ENCODE results near the gene EHD4. TPM values are rescaled to one million over a fixed set of nuclear protein-coding genes. Genes with fewer than 3 reads are reported as not detected.
A peak's percentile ranks its signal among the peaks of the same experiment; 100 is the strongest.

The EHD4 gene
- total RNA-seq, 1 donor from 2014 or later, result 55.5 TPM

DNA sequence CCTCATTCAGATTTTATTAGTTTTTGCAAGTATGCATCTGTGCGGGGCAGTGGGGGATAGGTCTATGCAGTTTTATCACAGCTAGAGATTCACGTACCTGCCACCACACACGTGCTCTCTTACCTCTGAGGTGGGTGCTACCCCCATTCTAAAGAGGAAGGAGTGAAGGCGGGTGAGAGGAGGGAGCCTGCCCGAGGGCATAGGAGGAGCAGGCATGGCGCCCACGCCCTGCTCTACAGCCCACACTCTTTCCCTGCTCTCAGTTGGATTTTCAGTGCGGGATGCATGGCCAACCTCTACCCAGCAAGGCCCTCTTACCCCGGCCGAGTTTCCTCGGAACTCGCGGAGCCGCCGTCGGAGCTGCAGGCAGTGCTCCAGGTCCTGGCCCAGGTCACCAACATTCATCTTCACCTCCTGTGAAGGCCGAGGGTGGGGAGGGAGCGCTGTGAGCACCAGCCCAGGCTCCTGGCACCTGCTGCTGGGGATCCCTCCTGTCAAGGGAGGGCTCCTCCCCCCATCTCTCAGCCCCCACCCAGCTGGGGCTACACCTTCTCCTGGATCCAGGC lies 106.8 kb downstream of the EHD4 start:
- DNase-seq (ENCODE audit: missing footprints) (peak; percentile 43), ATAC-seq (no peak)
- intact Hi-C loops (cut with DNase I), result no loop called here

DNA sequence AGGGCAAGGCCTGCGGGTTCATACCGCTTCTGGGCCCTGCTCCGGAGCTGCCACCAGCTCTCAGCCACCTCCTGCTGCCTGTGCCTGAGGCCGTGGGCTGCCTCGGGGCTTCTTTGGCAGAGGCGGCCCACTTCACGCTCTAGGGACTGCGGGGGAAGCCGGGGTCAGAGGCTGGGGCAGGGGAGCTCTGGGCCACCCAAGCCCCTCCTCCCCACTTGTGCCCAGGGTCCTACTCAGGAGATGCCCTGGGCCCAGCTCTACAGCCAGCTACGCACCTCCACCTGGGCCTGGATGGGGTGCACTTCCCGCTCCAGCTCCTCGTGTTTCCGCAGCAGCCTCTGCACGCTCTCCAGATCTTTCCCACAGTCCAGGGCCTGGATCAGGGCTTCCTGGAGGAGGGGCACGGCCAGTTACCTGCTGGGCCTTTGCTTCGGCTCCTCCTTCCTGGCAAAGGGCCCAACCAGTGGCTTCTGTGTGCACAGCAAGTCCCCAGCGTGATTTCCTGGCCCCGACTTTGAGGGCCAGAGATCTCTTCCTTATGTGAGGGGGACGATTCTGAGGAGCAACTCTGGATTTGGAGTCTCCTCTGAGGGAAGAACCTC lies 109.7 kb downstream of the EHD4 start:
- ATAC-seq, result no peak
- DNase-seq (ENCODE audit: missing footprints), result no peak
- intact Hi-C loops (cut with DNase I), result no loop called here

- DNase-seq (ENCODE audit: missing footprints), result no peak
- intact Hi-C loops (cut with DNase I), result no loop called here
These were observed 110.5 kb downstream of the EHD4 start for GRCh38 chr15:41861736-41862356.

GRCh38 chr15:41860049-41860828 lies 112.1 kb downstream of the EHD4 start:
- DNase-seq (ENCODE audit: missing footprints), result no peak
- intact Hi-C loops (cut with DNase I), result no loop called here
- ATAC-seq, result no peak

More at GRCh38 chr15:41861736-41862356, 110.5 kb downstream of the EHD4 start:
- no peak for ATAC-seq

DNA sequence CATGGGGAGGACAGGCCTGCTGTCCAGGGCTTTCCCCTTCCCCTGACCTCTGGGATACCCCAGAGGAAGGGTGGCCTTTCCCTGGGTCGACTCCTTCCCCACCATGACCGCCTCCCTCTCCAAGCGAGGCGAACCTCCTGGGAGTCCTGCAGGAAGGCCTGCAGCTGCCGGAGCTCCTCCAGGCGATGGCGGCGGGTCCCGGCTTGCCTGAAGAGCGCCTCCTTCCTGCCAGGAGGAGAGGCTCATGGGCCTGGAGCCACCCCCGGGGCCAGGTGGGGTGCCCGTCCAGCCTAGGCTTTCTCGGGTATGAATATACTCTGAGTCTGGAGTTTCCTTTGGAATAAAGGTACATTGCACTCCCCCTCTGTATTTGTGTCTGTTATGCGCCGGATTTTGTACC lies 113.6 kb downstream of the EHD4 start:
- DNase-seq (ENCODE audit: missing footprints), result no peak
- ATAC-seq, result no peak
- intact Hi-C loops (cut with DNase I), result no loop called here

DNA sequence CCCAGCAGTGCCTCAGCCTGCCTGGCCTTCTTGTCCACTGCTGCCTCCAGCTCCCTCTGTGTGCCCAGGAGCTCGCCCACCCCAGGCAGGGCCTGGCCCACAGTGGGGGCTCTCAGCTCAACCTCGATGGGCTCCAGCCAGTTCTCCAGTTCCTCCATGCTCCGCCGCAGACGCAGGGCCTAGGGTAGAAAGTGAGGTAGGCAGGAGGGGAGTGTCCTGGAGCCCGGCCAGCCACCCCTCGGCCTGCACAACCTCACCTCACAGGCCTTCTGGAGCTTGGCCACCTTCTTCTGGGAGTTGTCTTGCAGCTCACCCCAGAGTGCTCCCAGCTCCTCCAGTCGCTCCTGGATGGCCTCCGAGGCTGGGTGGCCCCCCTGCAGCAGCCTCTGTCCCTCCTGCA lies 115.0 kb downstream of the EHD4 start:
- DNase-seq (ENCODE audit: missing footprints) (no peak), ATAC-seq (no peak)
- intact Hi-C loops (cut with DNase I), result no loop called here

- no peak for DNase-seq (ENCODE audit: missing footprints)
- no peak for ATAC-seq
- intact Hi-C loops (cut with DNase I), result no loop called here
These were observed 115.6 kb downstream of the EHD4 start for GRCh38 chr15:41856716-41857115.

DNA sequence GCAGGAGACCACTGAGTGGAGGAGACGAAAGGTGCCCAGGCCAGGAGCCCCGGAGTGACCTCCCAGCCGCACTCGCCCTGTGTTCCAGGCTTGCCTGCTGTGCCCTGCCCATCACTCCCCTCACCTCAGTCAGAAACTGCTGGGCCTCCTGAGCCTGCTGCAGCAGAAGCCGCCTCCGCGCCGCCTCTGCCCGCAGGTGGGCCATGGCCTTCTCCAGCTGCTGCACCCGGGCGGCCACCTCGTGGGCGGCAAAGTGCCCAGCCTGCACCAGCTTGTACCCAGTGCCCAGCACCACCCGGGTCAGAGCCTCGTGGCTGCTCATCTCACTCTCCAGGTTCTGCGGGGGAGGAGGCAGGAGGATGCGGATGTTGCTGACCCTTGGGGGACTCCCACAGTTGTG lies 116.1 kb downstream of the EHD4 start:
- ATAC-seq (no peak), DNase-seq (ENCODE audit: missing footprints) (no peak)
- intact Hi-C loops (cut with DNase I), result no loop called here

GRCh38 chr15:41855261-41855961 lies 116.9 kb downstream of the EHD4 start:
- DNase-seq (ENCODE audit: missing footprints), result no peak
- ATAC-seq, result no peak
- intact Hi-C loops (cut with DNase I), result no loop called here

GRCh38 chr15:41854443-41854842 lies 117.9 kb downstream of the EHD4 start:
- DNase-seq (ENCODE audit: missing footprints), result no peak
- ATAC-seq, result no peak
- intact Hi-C loops (cut with DNase I), result no loop called here

GRCh38 chr15:41853831-41854230 lies 118.5 kb downstream of the EHD4 start:
- ATAC-seq (no peak), DNase-seq (ENCODE audit: missing footprints) (no peak)
- intact Hi-C loops (cut with DNase I), result no loop called here

GRCh38 chr15:41852736-41853590 lies 119.4 kb downstream of the EHD4 start:
- ATAC-seq (no peak), DNase-seq (ENCODE audit: missing footprints) (no peak)
- intact Hi-C loops (cut with DNase I), result no loop called here

DNA sequence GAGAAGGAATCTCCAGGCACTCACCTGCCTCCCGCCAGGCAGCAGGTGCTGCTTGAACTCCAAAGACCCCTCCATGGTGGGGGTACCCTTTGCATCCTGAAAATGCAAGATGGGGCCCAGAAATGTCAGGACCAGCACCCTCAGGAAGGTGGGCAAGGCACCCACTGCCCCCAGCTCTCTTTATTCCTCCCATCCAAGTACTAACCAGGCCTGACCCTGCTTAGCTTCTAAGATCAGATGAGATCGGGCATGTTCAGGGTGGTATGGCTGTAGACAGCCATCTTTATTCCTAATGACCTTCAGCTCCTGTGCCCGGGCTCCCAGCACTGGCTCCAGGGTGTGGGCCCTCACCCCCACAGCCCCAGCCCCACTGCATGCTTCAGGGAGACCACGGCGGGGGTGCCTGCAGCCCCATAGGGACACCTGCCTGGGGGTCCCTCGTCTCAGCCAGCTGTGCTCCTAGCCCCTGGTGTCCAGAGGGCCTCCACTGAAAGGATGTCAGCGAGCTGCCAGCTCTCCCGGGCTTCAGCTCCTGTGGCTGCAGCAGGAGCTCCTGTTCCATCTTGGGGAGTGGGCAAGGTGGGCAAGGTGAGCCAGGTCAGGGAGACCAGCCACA lies 120.5 kb downstream of the EHD4 start:
- DNase-seq (ENCODE audit: missing footprints), result no peak
- intact Hi-C loops (cut with DNase I), result no loop called here
- no peak for ATAC-seq

DNA sequence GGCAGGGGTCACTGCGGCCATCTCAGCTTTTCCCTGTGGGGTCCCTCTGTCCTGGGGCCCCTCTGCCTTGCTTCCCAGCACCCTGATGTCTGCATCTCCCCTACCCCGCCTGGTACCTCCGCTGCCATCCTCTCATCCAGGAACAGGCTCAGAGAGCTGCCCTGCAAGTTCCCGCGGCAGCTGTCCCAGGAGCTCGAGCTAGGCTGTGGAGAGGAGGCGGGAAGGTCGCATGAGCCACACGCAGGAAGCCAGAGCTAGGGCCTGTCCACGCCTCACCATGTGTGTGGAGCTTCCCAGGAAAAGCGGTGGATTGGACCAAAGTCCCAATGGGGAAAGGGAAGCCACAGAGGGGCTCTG lies 121.2 kb downstream of the EHD4 start:
- intact Hi-C loops (cut with DNase I), result no loop called here
- ATAC-seq (no peak), DNase-seq (ENCODE audit: missing footprints) (no peak)

- intact Hi-C loops (cut with DNase I), result no loop called here
- no peak for DNase-seq (ENCODE audit: missing footprints)
- ATAC-seq, result no peak
These were observed 121.7 kb downstream of the EHD4 start for GRCh38 chr15:41850482-41851166.

GRCh38 chr15:41849861-41850260 lies 122.5 kb downstream of the EHD4 start:
- intact Hi-C loops (cut with DNase I), result no loop called here
- DNase-seq (ENCODE audit: missing footprints) (no peak), ATAC-seq (no peak)

GRCh38 chr15:41849204-41849603 lies 123.2 kb downstream of the EHD4 start:
- intact Hi-C loops (cut with DNase I), result no loop called here
- ATAC-seq, result no peak
- DNase-seq (ENCODE audit: missing footprints), result no peak

- intact Hi-C loops (cut with DNase I), result no loop called here
- no peak for DNase-seq (ENCODE audit: missing footprints)
- ATAC-seq, result no peak
These were observed 123.7 kb downstream of the EHD4 start for GRCh38 chr15:41848631-41849030.
